Measurements from ENCODE around the gene GBP3. TPM values are rescaled to one million over a fixed set of nuclear protein-coding genes. Genes with fewer than 3 reads are reported as not detected.
"Not testable (repeated sequence)": the region's sequence is repeated elsewhere in the genome, so short reads cannot be mapped to it uniquely, and the experiment has no call there.

Gene GBP3, protein sequence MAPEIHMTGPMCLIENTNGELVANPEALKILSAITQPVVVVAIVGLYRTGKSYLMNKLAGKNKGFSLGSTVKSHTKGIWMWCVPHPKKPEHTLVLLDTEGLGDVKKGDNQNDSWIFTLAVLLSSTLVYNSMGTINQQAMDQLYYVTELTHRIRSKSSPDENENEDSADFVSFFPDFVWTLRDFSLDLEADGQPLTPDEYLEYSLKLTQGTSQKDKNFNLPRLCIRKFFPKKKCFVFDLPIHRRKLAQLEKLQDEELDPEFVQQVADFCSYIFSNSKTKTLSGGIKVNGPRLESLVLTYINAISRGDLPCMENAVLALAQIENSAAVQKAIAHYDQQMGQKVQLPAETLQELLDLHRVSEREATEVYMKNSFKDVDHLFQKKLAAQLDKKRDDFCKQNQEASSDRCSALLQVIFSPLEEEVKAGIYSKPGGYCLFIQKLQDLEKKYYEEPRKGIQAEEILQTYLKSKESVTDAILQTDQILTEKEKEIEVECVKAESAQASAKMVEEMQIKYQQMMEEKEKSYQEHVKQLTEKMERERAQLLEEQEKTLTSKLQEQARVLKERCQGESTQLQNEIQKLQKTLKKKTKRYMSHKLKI
- total RNA-seq = 12.3 and 14.8 TPM in 2 replicates

DNA sequence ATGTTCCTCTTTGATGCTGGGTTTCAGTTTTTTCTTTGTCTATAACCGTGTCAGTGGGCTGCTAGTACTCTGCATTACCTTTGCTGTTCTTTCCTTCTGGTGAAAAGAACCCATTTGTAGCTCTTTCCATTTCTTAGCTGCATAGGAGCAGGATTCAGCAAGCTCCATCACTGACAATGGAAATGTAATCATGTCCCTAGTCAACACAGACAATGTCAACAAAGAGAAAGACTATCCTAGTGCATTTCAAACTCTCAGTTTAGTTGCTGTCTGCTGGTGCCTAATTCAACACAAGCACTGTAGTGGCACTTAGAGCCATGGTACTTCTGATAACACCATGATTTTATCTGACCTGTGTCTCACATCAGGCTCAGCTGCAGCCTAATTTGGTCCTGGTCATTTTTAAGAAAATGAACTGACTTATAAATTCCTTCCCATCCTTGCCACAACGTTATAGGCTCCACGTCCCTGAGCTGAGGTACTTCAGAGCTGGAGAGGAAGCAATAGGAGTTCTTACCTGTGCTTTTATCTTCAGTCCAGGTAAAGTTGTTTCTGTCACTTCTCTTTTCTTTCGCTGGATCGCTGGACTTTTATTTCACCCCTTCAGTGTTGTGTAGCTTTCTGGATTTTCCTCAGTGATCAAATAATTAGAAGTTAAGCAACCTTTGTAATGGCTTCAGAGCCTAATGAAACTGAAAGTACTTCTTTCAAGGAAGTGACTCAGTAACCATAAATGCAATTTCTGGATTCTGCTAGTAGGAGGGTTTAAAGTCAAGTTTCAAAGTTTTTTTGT lies at the start of gene GBP3:
Gene GBP3 (minus strand): TSS at position 700 of the 793 bp plus-strand sequence. CDS start 2,145 bp downstream, outside the sequence.
- peak; percentile 51 to 78 for DNase-seq (ENCODE audit: low read depth in 2 of 2)

DNA sequence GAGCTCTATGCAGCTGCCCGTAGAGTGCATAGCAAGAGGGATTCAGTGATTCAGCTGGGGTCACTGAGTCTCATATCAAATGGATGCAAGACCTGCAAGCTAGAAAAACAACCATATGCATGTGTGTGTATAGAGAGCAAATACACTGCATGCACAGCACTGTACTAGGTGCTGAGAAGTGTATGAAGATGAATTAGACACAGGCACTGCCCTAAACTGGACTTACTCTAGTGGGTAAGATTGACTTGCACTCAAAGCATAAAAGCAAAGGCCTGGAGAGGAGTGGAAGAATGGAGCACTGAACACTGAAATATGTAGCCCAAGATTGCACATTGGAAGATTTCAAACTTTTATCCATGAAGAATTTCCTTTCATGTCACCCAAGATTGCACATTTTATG lies 47.8 kb upstream of the GBP3 start:
- peak; percentile 8 to 22 for DNase-seq (ENCODE audit: low read depth in 2 of 2)

DNA sequence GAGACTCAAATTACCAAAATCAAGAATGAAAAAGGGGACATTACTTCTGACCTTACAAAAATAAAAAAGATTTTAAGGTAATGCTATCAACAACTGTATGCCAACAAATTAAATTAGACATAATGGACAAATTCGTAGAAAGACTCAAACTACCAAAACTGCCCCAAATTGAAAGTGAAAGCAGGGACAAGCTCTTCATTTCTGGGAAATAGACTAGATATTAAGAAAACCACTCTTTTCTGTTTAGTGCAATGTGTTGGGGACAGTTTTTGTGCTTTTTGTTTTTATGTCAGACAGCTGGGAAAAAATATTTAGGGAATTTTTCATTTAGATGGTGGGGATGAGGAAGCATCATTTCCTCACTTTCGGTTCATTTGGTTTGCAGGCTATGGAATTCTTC lies 47.3 kb upstream of the GBP3 start:
- DNase-seq (ENCODE audit: low read depth in 2 of 2) = peak; percentile 29 to 44

DNA sequence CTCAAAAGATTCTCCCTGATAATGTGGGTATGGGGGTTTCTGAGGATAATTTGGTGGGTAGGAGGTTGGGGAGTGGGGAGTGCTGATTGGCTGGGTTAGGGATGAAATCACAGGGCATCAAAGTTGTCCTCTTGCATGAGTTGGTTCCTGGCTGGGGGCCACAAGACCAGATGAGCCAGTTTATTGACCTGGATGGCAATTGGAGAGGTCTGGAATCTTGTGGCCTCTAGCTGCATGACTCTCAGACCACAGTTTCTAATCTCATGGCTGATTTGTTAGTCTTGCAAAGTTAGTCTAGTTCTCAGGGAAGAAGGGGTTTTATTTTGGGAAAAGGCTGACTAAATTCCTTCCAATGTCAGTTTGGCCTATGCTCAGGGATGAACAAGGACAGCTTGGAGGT lies 45.6 kb upstream of the GBP3 start:
- DNase-seq (ENCODE audit: low read depth in 2 of 2) = no peak

DNA sequence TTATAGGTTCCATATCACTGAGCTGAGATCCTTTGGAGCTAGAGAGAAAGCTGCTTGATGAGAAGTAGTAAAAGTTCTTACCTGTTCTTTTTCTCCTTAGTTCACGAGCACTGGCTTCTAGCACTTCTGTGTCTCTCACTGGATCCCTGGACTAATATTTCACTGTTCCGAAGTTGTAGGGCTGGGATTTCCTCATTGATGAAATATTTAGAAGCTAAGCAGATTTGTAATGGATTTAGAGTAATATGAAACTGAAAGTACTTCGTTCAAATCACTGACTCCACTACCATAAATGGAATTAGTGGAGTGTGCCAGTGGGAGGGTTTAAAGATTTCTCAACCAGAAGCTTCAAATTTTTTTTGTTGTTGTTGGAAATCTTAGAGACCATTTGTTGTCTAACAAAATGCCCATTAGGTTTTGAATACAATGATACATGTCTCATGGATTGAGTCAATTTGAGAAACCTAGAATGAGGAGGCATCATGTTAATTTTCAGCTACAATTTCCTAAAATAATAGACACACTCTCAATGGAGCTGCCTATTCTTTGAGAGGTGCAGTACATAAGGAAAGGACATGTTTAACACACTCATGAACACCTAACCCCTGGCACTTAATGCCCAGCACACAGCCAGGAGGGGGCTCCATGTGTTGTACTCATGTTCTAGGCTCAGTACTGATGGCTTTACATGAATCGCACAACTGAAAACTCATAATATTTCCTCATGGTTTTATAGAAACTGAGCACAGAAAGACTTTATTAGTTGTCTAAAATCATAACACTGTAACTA lies 42.6 kb upstream of the GBP3 start, which contains the start of gene GBP1:
Gene GBP1 (minus strand): TSS at position 130 of the 790 bp plus-strand sequence. CDS start 1,974 bp downstream, outside the sequence.
- peak; percentile 84 to 87 for DNase-seq (ENCODE audit: low read depth in 2 of 2)

DNA sequence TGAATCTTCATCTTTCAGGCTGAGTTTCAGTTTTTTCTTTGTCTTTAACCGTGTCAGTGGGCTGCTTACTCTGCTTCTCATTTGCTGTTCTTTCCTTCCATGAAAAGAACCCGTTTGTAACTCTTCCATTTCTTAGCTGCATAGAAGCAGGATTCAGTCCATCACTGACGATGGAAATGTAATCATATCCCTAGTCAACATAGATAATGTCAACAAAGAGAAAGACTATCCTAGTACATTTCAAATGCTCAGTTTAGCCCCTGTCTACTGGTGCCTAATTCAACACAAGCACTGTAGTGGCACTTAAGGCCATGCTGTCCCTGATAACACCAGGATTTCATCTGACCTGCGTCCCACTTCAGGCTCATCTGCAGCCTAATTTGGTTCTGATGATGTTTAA lies 42.0 kb upstream of the GBP3 start:
- peak; percentile 8 to 20 for DNase-seq (ENCODE audit: low read depth in 2 of 2)

DNA sequence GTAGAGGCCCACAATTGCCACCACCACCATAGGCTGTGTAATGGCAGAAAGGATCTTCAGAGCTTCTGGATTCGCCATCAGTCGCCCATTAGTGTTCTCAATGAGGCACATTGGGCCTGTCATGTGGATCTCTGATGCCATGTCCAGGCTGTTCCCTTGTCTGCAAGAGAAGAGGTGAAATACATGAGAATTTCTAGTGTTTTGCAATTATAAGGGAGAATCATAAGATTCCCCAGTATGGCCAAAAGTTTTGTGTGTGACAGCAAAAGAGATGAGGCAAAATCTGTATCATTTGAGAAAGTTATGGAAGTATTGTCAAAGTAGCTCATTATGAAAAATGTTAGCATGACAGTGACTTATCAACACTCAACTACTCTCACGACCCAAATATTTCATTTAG lies 40.4 kb upstream of the GBP3 start:
- DNase-seq (ENCODE audit: low read depth in 2 of 2) = no peak

DNA sequence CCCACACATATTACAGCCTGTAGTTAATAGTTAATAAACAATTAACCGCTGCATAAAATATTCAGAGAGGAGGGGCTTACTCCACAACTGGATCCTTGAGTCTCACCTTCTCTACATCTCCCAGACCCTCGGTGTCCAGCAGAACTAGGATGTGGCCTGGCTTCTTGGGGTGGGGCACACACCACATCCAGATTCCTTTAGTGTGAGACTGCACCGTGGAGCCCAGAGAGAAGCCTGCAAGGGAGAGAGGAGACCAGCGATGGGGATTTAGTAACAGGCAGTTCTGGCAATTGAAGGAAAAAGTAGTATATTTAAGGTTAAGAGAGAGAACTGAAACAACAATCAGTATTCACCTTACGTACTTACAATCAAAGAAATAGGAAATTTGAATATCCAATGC lies 37.4 kb upstream of the GBP3 start:
- DNase-seq (ENCODE audit: low read depth in 2 of 2) = no peak

DNA sequence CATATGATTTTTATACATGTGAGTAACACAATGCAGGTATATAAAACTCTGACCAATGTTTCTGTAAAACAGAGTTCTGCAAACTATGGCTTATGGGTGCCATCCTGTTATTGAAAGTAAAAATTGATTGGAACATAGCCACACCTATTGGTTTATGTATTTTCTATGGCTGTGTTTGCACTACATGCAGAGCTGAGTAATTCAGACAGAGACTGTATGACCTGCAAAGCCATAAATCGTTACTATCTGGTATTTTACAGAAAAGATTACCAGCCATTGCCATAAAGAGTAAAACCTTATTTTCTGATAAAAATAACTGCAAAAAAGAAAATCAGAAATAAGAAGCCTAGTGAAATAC lies 29.3 kb upstream of the GBP3 start:
- DNase-seq (ENCODE audit: low read depth in 2 of 2) = no peak

DNA sequence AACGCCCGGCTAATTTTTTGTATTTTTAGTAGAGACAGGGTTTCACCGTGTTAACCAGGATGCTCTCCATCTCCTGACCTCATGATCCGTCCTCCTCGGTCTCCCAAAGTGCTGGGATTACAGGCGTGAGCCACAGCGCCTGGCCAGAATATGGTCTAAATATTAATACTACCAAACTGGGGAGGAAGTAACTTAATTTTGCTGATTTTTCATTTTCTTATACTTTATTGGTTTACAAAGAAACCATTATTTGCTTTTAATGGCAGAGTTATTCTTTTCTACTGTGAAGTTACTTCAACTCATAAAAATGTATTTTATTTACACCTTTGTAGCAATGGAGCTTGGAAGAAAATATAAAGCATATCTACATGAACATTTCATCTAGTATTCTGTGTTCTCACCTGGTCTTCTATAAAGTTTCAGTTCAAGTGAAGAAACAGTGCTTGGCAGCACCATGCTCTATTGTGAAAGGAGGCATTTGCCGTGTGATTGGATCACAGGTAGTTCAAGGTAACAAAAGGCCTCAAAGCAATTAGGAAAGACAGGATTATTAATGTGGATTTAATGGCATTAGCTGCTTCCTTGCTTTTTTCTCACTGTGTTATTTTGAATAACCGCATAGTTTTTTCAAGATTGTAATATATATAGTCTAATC lies 28.8 kb upstream of the GBP3 start:
- no peak for DNase-seq (ENCODE audit: low read depth in 2 of 2)

DNA sequence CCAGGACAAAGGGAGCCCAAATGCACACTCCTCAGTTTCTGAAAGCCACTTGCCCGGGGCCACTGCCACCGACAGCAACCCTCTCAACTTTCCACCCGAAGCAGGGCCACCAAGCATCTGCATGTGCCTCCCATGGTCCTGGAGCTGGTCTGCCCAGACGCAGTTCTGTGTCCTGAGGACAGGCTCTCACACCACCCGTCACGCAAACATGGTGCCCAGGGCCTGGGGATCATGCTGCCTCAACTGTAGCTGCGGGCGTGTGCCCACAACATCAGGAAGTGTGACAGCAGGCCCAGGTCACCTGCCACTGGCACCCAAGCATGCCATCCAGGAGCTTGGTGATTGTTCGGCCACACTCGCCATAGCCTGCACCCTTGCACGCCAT lies 28.0 kb upstream of the GBP3 start:
- no peak for DNase-seq (ENCODE audit: low read depth in 2 of 2)

DNA sequence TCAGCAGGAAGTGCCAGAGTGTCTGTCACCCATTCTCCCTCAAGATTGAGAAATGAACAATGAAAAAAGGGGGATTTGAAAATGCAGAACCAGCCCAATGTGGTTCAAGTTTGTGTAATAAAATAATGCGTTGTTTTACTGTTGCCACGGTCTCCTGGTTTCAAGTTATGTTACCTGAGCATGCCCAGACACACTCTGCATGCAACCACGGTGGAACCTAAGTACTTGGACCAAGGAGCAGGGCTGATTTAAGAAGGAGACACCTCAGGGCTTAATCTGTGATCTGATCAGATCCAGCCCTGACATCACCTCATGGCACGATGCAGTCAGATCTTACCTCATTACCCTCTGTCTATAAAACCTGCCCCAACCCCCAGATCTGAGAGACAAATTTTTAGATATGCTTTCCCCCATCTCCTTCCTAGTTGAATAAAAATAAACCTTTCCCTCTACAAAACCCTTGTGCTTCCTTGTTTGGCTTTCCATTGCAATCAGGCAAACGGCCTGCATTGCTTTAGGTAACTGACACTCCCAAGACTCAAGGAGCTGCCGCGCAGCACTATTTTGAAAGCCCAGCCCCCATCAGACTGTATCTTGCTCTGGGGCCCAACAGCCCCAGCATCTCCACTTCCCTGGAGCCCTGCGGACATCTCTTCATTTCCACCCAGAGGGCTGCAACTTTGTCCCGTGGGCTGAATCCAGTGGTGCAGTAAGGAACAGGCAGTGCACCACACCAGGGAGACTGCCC lies 27.4 kb upstream of the GBP3 start:
- not testable (repeated sequence) for DNase-seq (ENCODE audit: low read depth in 2 of 2)

DNA sequence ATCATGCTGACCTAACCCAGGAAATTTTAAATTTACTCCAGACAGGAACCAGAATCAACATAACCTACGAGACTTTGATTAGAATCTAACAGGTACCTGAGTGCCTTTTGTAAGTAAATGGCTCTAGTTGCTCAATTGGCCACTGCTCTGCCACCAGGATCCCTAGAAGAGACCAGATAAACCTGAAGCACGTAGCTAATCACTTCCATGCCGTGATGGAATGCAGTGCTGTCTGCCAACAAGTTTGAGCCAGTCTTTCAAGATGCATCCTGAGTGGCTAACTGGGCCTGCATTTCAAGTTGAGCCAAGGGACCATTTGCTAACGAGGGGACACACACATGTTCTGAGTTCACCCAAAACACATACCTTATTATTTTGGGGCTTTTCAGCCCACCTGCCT lies 26.5 kb upstream of the GBP3 start:
- DNase-seq (ENCODE audit: low read depth in 2 of 2) = not testable (repeated sequence)

DNA sequence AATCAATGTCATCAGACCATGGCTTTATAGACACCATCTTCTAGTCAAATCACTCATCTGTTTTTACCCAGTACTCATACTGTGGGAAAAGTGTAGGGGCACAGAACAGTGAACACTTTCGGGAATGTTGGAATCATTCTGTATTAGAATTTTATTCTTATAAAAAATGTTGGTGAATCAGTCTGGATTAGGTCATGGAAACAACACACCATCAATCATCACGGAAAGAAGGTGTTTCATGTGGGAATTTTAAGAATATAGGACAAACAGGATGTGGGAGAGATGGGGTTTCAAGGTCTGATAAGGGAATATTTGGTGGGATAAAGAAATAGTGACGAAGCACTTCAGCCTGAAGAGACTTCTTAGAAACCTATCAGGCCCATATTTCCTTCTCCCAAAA lies 25.1 kb upstream of the GBP3 start:
- DNase-seq (ENCODE audit: low read depth in 2 of 2) = peak; percentile 65

DNA sequence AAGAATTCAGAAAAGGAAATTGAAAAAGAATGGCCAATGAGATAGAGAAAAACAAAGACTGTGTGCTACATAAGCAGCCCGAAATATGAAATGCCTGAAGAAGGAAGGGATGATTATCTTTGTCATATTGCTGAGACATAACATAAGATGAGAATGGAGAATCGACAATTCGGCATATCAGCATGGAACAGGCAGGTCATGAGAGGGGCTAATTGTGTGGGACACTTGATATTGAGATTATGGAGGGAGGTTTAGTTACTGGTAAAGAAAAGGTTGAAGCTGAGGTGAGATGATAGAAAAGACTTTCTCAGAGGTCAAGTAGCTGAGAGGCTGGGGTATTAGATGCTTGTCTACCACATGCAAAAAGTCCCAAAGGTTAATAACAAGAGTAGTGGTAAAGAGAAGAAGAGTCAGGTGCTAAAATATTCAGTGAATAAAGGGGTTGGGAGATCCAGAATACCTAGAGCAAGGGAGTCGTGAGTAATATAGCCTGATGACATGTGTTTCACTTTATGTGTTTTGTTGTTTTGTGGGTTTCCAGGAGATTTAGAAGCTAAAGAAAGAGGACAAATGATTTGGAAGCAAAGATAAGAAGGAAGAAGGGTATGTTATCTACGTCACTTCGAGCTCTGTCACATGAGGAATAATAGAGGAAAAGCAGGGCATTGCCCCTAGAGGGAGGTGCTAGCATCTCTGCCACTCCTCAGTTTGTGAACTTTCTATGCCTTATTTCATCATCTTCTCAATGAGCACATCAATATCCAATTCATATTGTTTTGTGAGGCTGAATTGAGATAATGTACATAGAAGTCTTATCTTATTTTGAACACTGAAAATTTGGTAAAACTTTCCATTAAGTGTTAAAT lies 23.9 kb upstream of the GBP3 start:
- not testable (repeated sequence) for DNase-seq (ENCODE audit: low read depth in 2 of 2)

DNA sequence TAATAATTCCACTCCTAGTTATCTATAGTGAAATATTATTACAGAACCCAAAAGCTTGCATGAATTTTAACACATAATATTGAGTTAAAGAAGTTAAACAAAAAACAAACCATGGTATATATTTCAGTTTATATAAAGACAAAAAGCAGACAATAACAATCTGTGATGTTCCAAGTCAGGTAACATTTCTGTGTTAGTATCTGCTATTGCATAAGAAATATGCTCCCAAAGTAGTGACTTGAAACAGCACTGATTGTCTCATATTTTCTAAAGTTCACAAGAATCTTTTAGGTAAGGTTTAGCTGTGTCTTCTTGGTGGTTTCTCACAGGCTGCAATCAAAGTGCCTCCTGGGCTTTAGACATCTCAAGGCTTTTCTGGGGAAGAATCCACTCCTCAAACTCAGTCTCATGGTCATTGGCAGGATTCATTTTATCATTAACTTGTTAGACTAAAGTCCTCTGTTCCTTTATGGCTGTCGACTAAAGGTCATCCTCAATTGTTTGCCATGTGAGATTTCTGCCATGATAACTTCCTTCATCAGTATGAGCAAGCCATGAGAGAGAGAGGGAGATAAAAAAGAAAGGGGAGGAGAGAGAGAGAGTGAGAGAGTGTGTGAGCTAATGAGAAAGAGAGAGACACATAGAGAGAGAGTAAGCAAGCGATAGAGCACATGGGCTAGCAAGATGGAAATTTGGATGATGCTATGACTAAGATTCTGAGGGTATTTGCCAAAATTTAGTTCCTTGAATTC lies 22.5 kb upstream of the GBP3 start:
- DNase-seq (ENCODE audit: low read depth in 2 of 2) = no peak

DNA sequence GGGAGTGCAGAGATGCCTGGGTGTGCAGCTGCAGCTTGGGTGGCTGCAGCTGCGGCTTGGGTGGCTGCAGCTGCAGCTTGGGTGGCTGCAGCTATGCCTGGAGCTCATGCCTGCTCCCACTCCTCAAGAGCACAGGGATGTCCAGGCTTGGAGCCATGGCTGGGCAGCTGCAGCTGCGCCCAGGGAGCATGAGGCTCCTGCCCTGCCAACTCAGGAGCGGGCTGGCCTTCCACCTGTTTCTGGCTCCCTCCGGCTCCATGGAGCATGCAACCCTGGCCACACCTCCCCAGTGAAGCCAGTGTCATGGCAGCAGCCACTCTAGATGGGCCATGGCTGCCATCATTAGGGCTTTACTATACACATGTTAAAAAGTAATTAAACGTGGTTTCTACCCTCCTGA lies 21.3 kb upstream of the GBP3 start:
- DNase-seq (ENCODE audit: low read depth in 2 of 2) = no peak

DNA sequence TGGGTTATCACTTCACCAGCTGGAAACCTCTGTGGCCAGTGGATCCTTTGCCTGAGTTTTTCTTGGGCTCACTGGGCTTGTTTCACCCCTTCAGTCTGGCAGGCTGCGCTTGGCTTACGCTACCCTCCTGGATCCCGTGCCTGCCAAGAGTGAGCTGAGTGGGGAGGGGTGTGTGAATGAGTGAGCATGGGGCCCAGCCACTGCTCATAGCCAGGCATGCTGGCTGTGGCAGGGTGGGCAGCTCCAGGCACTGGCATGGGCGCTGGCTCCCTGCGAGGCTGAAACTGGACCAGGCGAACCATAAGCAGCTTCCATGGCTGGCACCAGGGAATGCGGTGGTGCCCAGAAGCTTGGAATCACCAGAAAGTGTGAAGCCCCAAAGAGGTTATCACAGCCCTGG lies 19.8 kb upstream of the GBP3 start:
- DNase-seq (ENCODE audit: low read depth in 2 of 2) = no peak

DNA sequence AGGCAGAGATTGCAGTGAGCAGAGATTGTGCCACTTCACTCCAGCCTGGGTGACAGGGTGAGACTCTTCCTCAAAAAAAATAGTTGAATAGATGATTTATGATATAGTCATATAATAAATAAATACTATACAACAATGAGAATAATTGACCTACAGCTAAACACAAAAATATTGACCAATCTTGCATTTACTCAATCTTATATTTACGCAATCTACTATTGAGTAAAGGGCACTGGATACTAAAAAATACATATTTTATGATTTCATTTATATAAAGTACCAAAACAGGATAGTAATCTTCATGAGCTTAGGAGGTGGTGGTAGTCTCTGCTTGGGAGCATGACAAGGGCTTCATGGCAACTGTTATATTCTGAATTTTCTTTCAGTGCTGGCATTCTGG lies 19.1 kb upstream of the GBP3 start:
- DNase-seq (ENCODE audit: low read depth in 2 of 2) = no peak
